ENCODE data around the gene PLXNA2.

PLXNA2 gene

GRCh38 chr1:208242941-208243526 is 1.1 kb downstream of the PLXNA2 start:
- Mint-ChIP-seq H3K4me1 (peaks cover 46% of the 10 kb centered on the region), H3K36me3 (ENCODE audit: low read depth) (no peaks in the 10 kb centered on the region), H3K27ac (peak overlapping the region; percentile 24 to 81 (median 60)), H3K27me3 (ENCODE audit: low read depth) (peaks cover 8% of the 10 kb centered on the region), H3K4me3 (peak overlapping the region; percentile 90 to 94 (median 93)), H3K9me3 (no peaks in the 10 kb centered on the region)
- TF ChIP-seq CTCF (IDR thresholded peaks at IDR 0.05; ENCODE audit: unreplicated experiment in 3 of 3), result peak in 2 of 3 experiments; percentile 10 to 19

GRCh38 chr1:208242146-208242545 is 2.0 kb downstream of the PLXNA2 start:
- Mint-ChIP-seq H3K4me3 (peak overlapping the region; percentile 90 to 94 (median 93)), H3K27me3 (ENCODE audit: low read depth) (peaks cover 8% of the 10 kb centered on the region), H3K4me1 (peaks cover 54% of the 10 kb centered on the region), H3K9me3 (no peaks in the 10 kb centered on the region), H3K36me3 (ENCODE audit: low read depth) (no peaks in the 10 kb centered on the region), H3K27ac (peak overlapping the region; percentile 60 to 81 (median 60))
- no peak for TF ChIP-seq CTCF (IDR thresholded peaks at IDR 0.05; ENCODE audit: unreplicated experiment in 3 of 3)

GRCh38 chr1:208241512-208241911 is 2.7 kb downstream of the PLXNA2 start:
- TF ChIP-seq CTCF (IDR thresholded peaks at IDR 0.05; ENCODE audit: unreplicated experiment in 3 of 3), result no peak
- no peaks in the 10 kb centered on the region for H3K9me3 Mint-ChIP-seq
- H3K27me3 Mint-ChIP-seq (ENCODE audit: low read depth), result peaks cover 8% of the 10 kb centered on the region
- peaks cover 61% of the 10 kb centered on the region for H3K4me1 Mint-ChIP-seq
- H3K4me3 Mint-ChIP-seq, result peak overlapping the region; percentile 90 to 94 (median 93)
- H3K27ac Mint-ChIP-seq, result peak overlapping the region; percentile 60 to 81 (median 60)
- H3K36me3 Mint-ChIP-seq (ENCODE audit: low read depth), result no peaks in the 10 kb centered on the region

- Mint-ChIP-seq H3K27ac (peak overlapping the region; percentile 60 to 96 (median 72)), H3K4me1 (peaks cover 68% of the 10 kb centered on the region), H3K36me3 (ENCODE audit: low read depth) (no peaks in the 10 kb centered on the region), H3K9me3 (no peaks in the 10 kb centered on the region), H3K27me3 (ENCODE audit: low read depth) (peaks cover 8% of the 10 kb centered on the region), H3K4me3 (peak overlapping the region; percentile 90 to 94 (median 93))
- TF ChIP-seq CTCF (IDR thresholded peaks at IDR 0.05; ENCODE audit: unreplicated experiment in 3 of 3), result no peak
These were observed 3.4 kb downstream of the PLXNA2 start for GRCh38 chr1:208240662-208241355.

GRCh38 chr1:208239473-208240381 is 4.5 kb downstream of the PLXNA2 start:
- Mint-ChIP-seq H3K4me3 (peak overlapping the region; percentile 90 to 94 (median 93)), H3K27ac (peak overlapping the region; percentile 60 to 96 (median 72))

More at GRCh38 chr1:208239473-208240381, 4.5 kb downstream of the PLXNA2 start:
- TF ChIP-seq CTCF (IDR thresholded peaks at IDR 0.05; ENCODE audit: unreplicated experiment in 3 of 3), result no peak
- no peaks in the 10 kb centered on the region for H3K9me3 Mint-ChIP-seq
- no peaks in the 10 kb centered on the region for H3K36me3 Mint-ChIP-seq (ENCODE audit: low read depth)
- H3K4me1 Mint-ChIP-seq, result peaks cover 72% of the 10 kb centered on the region
- H3K27me3 Mint-ChIP-seq (ENCODE audit: low read depth), result peaks cover 4% of the 10 kb centered on the region

All from nephron (organoid).